GM19438 (cell line): ENCODE results near the gene HBA1.
"Not testable (repeated sequence)": the region's sequence is repeated elsewhere in the genome, so short reads cannot be mapped to it uniquely, and the experiment has no call there.

ENCODE experiments used
- ATAC-seq: cut with Tn5 transposase; IDR thresholded peaks from one replicate; pipeline ENCODE4 v1.9.1; 2021; ENCODE audit warnings: low read depth; ENCODE audit not compliant: unreplicated experiment

The HBA1 gene

GRCh38 chr16:159136-159849 is 17.2 kb upstream of the HBA1 start:
- no peak for ATAC-seq

DNA sequence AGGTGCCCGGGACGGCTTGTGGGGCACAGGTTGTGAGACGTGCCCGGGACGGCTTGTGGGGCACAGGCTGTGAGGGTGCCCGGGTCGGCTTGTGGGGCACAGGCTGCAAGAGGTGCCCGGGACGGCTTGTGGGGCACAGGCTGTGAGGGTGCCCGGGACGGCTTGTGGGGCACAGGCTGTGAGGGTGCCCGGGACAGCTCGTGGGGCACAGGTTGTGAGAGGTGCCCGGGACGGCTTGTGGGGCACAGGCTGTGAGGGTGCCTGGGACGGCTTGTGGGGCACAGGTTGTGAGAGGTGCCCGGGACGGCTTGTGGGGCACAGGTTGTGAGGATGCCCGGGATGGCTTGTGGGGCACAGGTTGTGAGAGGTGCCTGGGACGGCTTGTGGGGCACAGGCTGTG is 16.2 kb upstream of the HBA1 start:
- not testable (repeated sequence) for ATAC-seq

GRCh38 chr16:160691-161190 is 15.7 kb upstream of the HBA1 start:
- no peak for ATAC-seq

GRCh38 chr16:162271-162991 is 14.0 kb upstream of the HBA1 start:
- no peak for ATAC-seq

GRCh38 chr16:163139-163538 is 13.3 kb upstream of the HBA1 start:
- ATAC-seq = not testable (repeated sequence)

GRCh38 chr16:163696-164095 is 12.8 kb upstream of the HBA1 start:
- not testable (repeated sequence) for ATAC-seq

- ATAC-seq = not testable (repeated sequence)
Observed at GRCh38 chr16:164134-164823, 12.2 kb upstream of the HBA1 start.

GRCh38 chr16:164827-165538 is 11.5 kb upstream of the HBA1 start:
- ATAC-seq = no peak

GRCh38 chr16:165539-166374 is 10.7 kb upstream of the HBA1 start, which contains the start of gene HBM:
HBM (plus strand) TSS chr16:165978; CDS start chr16:165998, 20 bp downstream.
- no peak for ATAC-seq

DNA sequence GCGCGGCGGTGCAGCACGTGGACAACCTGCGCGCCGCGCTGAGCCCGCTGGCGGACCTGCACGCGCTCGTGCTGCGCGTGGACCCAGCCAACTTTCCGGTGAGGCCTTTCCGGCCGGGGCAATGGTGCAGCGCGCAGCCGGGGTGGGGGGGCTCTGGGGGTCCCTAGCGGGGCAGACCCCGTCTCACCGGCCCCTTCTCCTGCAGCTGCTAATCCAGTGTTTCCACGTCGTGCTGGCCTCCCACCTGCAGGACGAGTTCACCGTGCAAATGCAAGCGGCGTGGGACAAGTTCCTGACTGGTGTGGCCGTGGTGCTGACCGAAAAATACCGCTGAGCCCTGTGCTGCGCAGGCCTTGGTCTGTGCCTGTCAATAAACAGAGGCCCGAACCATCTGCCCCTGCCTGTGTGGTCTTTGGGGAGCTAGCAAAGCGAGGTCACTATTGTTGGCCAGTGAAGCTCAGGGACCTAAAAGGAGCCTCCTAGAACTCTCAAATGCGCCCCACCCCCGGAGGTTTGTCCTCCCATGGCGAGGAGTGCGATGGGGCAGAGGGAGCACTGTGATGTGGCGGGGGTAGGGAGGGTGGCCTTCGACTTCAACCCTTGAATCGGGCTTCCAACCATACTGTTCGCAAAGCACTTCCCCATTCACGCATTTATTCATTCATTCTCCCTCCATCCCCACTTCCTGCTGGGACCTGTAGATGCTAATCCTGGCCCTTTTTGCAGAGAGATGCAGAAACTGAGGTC is 9.9 kb upstream of the HBA1 start:
- no peak for ATAC-seq

DNA sequence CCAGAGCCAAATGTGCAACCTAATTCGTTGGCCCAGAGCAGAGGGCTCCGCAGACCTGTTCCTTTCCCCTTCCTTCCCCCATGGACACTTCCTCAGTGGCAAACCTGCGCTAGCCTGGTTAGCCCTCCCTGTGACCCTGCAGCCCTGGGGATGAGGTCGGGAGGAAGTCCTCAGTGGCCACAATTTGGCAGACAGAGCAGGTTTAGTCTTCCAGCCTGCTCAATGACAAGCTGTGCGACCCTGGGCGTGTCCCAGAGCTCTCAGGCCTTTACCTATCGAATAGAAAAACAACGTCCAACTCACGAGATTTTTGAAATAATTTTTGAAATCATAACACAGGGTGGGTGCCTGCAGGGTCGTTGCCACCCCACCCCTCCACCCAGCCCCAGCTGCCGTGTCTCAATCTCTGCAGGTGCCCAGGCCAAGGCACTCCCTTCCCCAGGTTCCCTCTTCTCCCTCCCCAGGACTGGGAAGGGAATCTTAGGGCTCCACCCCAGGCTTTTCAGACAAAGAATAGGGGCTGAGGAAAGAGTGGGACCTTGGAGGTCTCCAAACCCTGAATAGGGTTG is 9.3 kb upstream of the HBA1 start:
- no peak for ATAC-seq

DNA sequence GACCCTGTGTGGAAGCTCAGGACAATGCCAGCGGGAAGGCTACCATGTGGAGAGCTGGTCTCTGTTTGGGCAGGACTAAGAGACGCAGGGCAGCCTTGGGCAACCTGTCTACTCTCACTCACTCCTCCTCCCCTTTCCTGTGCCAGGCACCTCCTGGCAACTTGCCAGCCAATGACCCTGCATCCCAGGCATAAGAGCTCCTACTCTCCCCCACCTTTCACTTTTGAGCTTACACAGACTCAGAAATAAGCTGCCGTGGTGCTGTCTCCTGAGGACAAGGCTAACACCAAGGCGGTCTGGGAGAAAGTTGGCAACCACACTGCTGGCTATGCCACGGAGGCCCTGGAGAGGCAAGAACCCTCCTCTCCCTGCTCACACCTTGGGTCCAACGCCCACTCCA is 8.1 kb upstream of the HBA1 start:
- no peak for ATAC-seq

DNA sequence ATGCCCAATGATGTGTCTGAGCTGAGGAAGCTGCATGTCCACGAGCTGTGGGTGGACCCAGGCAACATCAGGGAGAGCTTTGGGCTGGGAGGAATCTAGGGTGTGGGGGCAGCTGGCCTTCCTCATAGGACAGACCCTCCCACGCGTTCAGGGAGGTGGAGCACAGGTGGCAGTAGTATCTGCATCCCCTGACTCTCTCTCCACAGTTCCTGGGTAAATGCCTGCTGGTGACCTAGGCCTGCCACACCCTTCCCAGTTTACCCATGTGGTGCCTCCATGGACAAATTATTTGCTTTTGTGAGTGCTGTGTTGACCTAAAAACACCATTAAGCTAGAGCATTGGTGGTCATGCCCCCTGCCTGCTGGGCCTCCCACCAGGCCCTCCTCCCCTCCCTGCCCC is 7.5 kb upstream of the HBA1 start:
- no peak for ATAC-seq

GRCh38 chr16:170088-170507 is 6.4 kb upstream of the HBA1 start:
- ATAC-seq = not testable (repeated sequence)

GRCh38 chr16:170788-171187 is 5.7 kb upstream of the HBA1 start:
- no peak for ATAC-seq

DNA sequence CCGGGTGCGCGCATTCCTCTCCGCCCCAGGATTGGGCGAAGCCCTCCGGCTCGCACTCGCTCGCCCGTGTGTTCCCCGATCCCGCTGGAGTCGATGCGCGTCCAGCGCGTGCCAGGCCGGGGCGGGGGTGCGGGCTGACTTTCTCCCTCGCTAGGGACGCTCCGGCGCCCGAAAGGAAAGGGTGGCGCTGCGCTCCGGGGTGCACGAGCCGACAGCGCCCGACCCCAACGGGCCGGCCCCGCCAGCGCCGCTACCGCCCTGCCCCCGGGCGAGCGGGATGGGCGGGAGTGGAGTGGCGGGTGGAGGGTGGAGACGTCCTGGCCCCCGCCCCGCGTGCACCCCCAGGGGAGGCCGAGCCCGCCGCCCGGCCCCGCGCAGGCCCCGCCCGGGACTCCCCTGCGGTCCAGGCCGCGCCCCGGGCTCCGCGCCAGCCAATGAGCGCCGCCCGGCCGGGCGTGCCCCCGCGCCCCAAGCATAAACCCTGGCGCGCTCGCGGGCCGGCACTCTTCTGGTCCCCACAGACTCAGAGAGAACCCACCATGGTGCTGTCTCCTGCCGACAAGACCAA is 4.0 kb upstream of the HBA1 start, which contains the start of gene HBA2:
TSS of gene HBA2 (plus strand) at position 503 of the 568 bp plus-strand sequence. CDS start at position 540, 37 bp downstream.
- not testable (repeated sequence) for ATAC-seq

DNA sequence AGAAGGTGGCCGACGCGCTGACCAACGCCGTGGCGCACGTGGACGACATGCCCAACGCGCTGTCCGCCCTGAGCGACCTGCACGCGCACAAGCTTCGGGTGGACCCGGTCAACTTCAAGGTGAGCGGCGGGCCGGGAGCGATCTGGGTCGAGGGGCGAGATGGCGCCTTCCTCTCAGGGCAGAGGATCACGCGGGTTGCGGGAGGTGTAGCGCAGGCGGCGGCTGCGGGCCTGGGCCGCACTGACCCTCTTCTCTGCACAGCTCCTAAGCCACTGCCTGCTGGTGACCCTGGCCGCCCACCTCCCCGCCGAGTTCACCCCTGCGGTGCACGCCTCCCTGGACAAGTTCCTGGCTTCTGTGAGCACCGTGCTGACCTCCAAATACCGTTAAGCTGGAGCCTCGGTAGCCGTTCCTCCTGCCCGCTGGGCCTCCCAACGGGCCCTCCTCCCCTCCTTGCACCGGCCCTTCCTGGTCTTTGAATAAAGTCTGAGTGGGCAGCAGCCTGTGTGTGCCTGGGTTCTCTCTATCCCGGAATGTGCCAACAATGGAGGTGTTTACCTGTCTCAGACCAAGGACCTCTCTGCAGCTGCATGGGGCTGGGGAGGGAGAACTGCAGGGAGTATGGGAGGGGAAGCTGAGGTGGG is 3.1 kb upstream of the HBA1 start:
- ATAC-seq = not testable (repeated sequence)
